GM13976 (cell line): ENCODE results near the gene SNX19.

Experiments
- DNase-seq: peaks from one replicate; pipeline ENCODE4 v3.0.0; 2012; ENCODE audit warnings: low spot score
- CTCF ChIP-seq: IDR thresholded peaks from 2 replicates; pipeline ENCODE4 v1.5.1; 2012; ENCODE audit warnings: borderline replicate concordance, mild to moderate bottlenecking; ENCODE audit not compliant: insufficient read depth; ENCODE audit errors: extremely low read depth, missing control alignments, control extremely low read depth
- in situ Hi-C: fragments of 300-500 bp; cut with MboI; formaldehyde crosslinking; loops from one replicate; pipeline ENCODE4 v1.12.0; 2022; ENCODE audit warnings: low sequenced_read_pairs, mixed read lengths, inconsistent platforms; ENCODE audit not compliant: unreplicated experiment

Gene SNX19

GRCh38 chr11:130908061-130908460 is 8.2 kb downstream of the SNX19 start:
- no peak for DNase-seq
- TF ChIP-seq CTCF, result no peak
- in situ Hi-C loops, result no loop called here

GRCh38 chr11:130907229-130907628 is 9.1 kb downstream of the SNX19 start:
- in situ Hi-C loops, result no loop called here
- DNase-seq, result no peak
- no peak for TF ChIP-seq CTCF

DNA sequence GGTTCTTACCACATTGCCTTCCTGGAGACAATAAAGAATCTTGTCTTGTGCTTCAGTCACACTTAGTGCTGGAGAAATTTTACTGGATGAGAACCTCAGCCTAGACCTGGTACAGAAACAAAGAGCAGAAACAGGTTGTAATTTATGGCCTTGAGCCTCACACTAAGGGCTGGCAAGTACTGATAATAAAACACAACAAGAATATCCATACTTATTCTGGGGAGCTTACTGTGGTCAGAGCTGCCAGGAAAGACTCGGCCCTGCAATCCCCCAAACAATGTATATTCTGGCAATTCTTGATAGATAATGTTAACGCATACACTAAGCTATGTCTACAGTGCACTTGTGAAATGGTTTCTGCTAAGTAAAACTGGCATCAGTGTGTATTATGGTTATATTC is 9.7 kb downstream of the SNX19 start:
- TF ChIP-seq CTCF, result no peak
- in situ Hi-C loops, result no loop called here
- no peak for DNase-seq

GRCh38 chr11:130905512-130905911 is 10.8 kb downstream of the SNX19 start:
- in situ Hi-C loops, result no loop called here
- no peak for TF ChIP-seq CTCF
- DNase-seq, result no peak

DNA sequence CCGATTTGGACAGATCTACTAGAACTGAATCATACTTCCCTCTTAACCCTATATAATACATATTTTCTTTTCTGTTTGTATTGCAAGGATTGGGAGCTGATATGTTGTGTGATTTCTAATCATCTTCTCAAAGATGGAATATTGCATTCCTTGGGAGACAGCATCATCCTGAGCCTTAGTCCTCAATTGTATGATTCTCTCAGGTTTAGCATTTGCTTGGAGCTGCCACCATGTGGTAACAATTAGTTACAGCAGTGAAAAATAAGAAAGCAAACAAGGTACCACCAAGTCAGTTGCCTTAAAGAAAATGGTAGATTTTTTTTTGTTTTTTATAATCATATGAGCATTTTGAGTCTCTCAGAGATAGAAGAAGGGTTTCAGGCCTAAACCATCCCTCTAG is 11.9 kb downstream of the SNX19 start:
- no peak for TF ChIP-seq CTCF
- in situ Hi-C loops, result no loop called here
- no peak for DNase-seq

DNA sequence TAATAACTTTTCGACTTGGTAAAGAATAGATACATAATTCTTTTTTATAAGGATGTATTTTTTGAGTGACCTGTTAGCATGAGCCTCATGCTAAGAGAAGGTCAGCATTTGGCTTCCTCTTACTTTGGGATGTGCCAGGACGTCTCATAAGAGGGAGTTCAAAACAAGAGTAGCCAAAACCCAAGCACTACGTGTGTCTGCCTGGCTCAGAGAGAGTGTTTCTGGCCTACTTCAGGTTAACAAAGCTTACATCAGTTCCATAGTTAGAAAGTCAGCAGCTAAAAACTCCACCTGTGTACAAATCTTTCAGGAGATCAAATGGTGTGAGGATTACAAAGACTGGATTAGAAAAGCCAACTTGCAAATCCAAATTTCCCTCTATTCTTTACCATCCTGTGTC is 13.9 kb downstream of the SNX19 start:
- in situ Hi-C loops, result no loop called here
- DNase-seq, result no peak
- no peak for TF ChIP-seq CTCF

DNA sequence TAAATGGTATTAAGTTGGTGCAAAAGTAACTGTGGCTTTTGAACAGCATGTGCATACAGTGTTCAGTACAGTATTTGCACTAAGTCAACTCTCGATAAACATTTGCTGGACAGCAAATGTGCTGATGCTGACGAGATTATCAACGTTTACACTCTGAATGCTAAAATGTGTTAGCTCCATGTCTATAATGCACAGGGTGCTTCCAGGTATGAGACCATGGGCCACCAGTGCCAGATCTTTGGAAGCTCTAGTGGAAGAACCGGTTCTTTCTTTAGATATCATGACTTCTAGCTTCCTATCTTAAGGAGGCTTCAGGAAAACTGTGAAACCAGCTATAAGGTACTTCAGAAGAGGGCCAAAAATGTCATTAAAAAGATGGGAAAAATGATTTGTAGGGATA is 17.2 kb downstream of the SNX19 start:
- no peak for DNase-seq
- no peak for TF ChIP-seq CTCF
- in situ Hi-C loops, result no loop called here
